ENCODE results near the gene ARID1B. TPM values are rescaled to one million over a fixed set of nuclear protein-coding genes. Genes with fewer than 3 reads are reported as not detected.

The ARID1B gene
- total and polyA plus RNA-seq, 2 donors: 36.2 to 213 TPM

GRCh38 chr6:156866220-156867015, 89.2 kb downstream of the ARID1B start:
- WGBS: 45% methylated on average over 10 of the region's 10 CpGs
- Histone ChIP-seq H3K27ac (ENCODE audit: low read depth) (no peak overlapping the region), H3K4me1 (ENCODE audit: insufficient read depth) (peaks cover 2% of the 10 kb centered on the region), H3K36me3 (ENCODE audit: insufficient read depth) (no peaks in the 10 kb centered on the region), H3K4me3 (ENCODE audit: low read depth, low read length) (no peak overlapping the region)
- no peak for DNase-seq (ENCODE audit: extremely low spot score)

DNA sequence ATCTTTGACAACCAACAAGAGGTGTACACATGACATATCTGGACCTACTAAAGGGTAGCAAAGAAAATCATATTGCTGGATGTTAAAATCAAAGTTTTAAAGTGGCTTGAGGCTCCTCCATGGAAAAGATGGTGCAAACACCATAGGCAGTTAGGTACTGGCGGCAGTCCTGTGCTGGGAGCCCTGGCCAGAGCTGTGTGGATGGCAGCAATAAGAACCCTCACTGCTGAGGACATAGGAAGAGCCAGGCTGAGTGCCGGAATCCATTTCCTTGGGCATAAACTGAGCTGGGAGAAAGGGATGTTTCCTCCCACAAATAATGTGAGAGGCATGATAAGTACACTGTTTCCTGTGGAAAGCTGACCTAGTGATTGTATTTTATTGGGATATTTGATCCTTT, 89.9 kb downstream of the ARID1B start:
- peaks cover 2% of the 10 kb centered on the region for H3K4me1 ChIP-seq (ENCODE audit: insufficient read depth)
- 80% methylated on average over 2 of the region's 2 CpGs for WGBS
- H3K4me3 ChIP-seq (ENCODE audit: low read depth, low read length): no peak overlapping the region
- no peak overlapping the region for H3K27ac ChIP-seq (ENCODE audit: low read depth)
- H3K36me3 ChIP-seq (ENCODE audit: insufficient read depth): no peaks in the 10 kb centered on the region
- DNase-seq (ENCODE audit: extremely low spot score): no peak

- H3K36me3 ChIP-seq (ENCODE audit: insufficient read depth): no peaks in the 10 kb centered on the region
- no peak for DNase-seq (ENCODE audit: extremely low spot score)
- peaks cover 2% of the 10 kb centered on the region for H3K4me1 ChIP-seq (ENCODE audit: insufficient read depth)
- no peak overlapping the region for H3K4me3 ChIP-seq (ENCODE audit: low read depth, low read length)
- WGBS: 97% methylated on average over 3 of the region's 3 CpGs
- no peak overlapping the region for H3K27ac ChIP-seq (ENCODE audit: low read depth)
Measured at GRCh38 chr6:156868385-156868784, 91.2 kb downstream of the ARID1B start.

DNA sequence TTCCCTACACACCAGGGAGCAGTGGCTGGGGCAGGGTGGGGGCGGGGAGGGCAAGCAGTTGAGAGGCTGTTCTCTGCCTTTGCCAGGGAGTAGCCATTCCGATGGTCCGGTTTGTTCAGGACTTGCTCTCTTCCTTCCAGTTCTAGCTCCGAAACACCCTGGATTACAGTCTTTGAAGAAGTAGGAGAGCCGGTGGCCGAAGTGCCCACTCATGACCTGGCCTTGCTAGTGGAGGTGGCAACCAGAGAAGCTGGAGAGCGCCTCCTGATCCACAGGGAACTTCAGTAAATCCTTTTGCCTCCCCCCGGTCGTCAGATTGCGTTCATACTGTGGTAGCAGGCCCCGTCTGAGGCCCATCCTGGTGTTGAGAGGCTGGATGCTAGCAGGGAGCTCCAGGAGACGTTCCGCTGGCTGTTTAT, 92.8 kb downstream of the ARID1B start:
- H3K36me3 ChIP-seq (ENCODE audit: insufficient read depth): no peaks in the 10 kb centered on the region
- H3K4me3 ChIP-seq (ENCODE audit: low read depth, low read length): no peak overlapping the region
- no peak for DNase-seq (ENCODE audit: extremely low spot score)
- 75% methylated on average over 13 of the region's 13 CpGs for WGBS
- H3K4me1 ChIP-seq (ENCODE audit: insufficient read depth): peaks cover 2% of the 10 kb centered on the region
- H3K27ac ChIP-seq (ENCODE audit: low read depth): no peak overlapping the region

DNA sequence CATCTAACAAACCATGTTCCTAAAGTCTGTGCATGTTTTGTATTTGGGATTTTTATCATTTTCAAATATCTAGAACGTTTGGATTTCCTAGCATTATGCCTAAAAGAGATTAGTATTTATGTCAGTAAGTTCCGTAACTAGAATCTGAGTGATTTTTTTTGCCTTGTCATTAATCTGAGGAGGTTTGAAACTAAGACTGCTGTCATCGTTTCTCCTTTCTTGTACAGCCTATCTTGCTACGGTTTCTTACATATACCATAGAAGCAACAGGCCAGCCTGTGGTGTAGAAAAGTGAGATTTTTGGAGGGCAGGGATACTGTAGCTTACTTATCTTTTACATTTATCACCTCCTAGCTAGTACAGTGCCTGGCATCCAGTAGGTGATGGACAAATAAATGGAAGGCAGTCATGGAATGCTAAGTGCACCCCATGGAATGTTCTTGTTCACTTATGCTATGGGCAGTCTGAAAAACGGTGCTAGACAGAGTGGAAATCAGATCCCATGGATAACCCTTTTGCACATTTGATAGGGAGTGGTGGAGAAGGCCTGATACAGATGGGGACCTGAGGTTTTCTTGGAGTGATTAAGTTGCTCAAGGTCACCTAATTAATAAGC, 93.9 kb downstream of the ARID1B start:
- no peak for DNase-seq (ENCODE audit: extremely low spot score)

DNA sequence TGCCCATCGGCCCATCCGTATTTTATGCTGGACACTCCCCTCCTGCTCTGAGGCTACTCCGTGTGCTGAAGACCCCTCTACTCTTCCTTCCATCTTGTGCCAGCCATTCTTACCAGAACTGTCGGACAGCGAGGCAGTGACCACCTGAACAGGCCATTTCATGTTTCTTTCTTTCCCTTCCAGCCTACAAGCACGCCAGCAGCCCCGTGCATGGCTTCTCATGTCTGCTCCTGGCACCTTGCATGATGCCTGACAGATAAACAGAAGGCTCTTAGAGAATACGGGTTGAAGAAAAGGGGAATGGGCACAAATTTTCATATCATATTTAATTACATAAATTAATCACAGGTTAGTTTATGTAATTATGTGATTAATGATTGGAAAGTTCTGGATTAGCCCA, 95.7 kb downstream of the ARID1B start:
- DNase-seq (ENCODE audit: extremely low spot score): no peak
- Histone ChIP-seq H3K4me3 (ENCODE audit: low read depth, low read length) (no peak overlapping the region), H3K36me3 (ENCODE audit: insufficient read depth) (no peaks in the 10 kb centered on the region), H3K4me1 (ENCODE audit: insufficient read depth) (no peaks in the 10 kb centered on the region), H3K27ac (ENCODE audit: low read depth) (no peak overlapping the region)
- WGBS: 95% methylated on average over 8 of the region's 8 CpGs

More for the DNA sequence above, 93.9 kb downstream of the ARID1B start:
- WGBS: 58% methylated on average over 5 of the region's 5 CpGs
- Histone ChIP-seq H3K4me1 (ENCODE audit: insufficient read depth) (peaks cover 2% of the 10 kb centered on the region), H3K4me3 (ENCODE audit: low read depth, low read length) (no peak overlapping the region), H3K36me3 (ENCODE audit: insufficient read depth) (no peaks in the 10 kb centered on the region), H3K27ac (ENCODE audit: low read depth) (no peak overlapping the region)

- Histone ChIP-seq H3K36me3 (ENCODE audit: insufficient read depth) (no peaks in the 10 kb centered on the region), H3K4me1 (ENCODE audit: insufficient read depth) (no peaks in the 10 kb centered on the region), H3K27ac (ENCODE audit: low read depth) (no peak overlapping the region), H3K4me3 (ENCODE audit: low read depth, low read length) (no peak overlapping the region)
- WGBS: 94% methylated on average over 10 of the region's 10 CpGs
- DNase-seq (ENCODE audit: extremely low spot score): no peak
Measured at GRCh38 chr6:156873654-156874380, 96.6 kb downstream of the ARID1B start.

GRCh38 chr6:156875062-156875461, 97.9 kb downstream of the ARID1B start:
- no peaks in the 10 kb centered on the region for H3K4me1 ChIP-seq (ENCODE audit: insufficient read depth)
- WGBS: 82% methylated on average over 2 of the region's 2 CpGs

DNA sequence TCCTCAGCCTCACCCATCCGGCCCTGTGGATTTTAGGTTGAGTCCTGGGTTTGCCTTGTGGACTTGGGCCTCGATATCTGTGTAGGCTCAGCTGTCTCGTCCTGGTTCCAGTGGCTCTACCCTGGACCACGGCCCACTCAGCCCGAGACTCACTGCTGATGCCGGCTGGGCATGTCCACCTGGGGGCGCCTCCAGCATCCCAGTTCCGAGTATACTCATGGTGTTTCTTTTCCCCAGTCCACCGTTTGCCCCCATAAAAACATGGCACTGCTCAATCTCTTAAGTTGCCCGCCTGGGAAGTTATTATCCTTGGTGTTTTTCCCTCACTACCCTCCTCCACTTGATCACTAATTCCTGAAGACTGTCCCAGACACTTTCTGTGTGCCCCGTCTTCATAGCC, 99.1 kb downstream of the ARID1B start:
- DNase-seq (ENCODE audit: extremely low spot score): no peak
- no peak overlapping the region for H3K27ac ChIP-seq (ENCODE audit: low read depth)
- H3K4me3 ChIP-seq (ENCODE audit: low read depth, low read length): no peak overlapping the region
- 87% methylated on average over 11 of the region's 11 CpGs for WGBS
- H3K4me1 ChIP-seq (ENCODE audit: insufficient read depth): no peaks in the 10 kb centered on the region
- H3K36me3 ChIP-seq (ENCODE audit: insufficient read depth): no peaks in the 10 kb centered on the region

More at GRCh38 chr6:156875062-156875461, 97.9 kb downstream of the ARID1B start:
- DNase-seq (ENCODE audit: extremely low spot score): no peak
- no peak overlapping the region for H3K4me3 ChIP-seq (ENCODE audit: low read depth, low read length)
- H3K36me3 ChIP-seq (ENCODE audit: insufficient read depth): no peaks in the 10 kb centered on the region
- no peak overlapping the region for H3K27ac ChIP-seq (ENCODE audit: low read depth)

DNA sequence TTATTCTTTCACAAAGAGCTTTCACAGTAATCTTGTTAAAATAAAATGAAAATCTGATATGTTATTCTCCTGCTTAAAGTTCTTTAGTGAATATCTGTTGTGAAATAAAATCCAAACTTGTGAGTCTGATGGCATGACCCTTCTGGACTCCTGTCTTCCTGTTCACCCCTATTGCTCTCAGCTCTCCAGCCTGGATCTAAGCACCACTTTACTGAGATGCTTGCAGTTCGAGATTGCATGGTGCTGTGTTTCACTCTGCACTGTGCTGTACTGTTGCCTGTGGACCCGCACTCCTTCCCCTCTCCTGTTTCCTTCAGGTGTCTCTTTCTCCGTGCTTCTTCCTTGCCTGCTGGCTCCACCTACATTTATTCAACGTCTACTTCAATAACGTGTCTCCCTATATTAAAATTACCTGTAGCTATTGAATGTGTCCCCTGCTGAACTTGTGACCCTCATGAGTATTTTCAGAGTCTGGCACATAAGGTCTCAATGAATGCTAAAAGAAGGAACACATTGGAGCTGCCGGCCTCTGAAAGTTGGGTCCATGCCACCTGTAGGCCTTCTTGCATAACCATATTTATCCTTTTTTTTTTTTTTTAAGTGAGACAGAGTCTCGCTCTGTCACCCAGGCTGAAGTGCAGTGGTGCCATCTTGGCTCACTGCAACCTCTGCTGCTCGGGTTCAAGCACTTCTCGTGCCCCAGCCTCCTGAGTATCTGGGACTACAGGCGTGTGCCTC, 100.1 kb downstream of the ARID1B start:
- DNase-seq (ENCODE audit: extremely low spot score): no peak
- 81% methylated on average over 10 of the region's 10 CpGs for WGBS
- Histone ChIP-seq H3K36me3 (ENCODE audit: insufficient read depth) (no peaks in the 10 kb centered on the region), H3K4me3 (ENCODE audit: low read depth, low read length) (no peak overlapping the region), H3K27ac (ENCODE audit: low read depth) (no peak overlapping the region), H3K4me1 (ENCODE audit: insufficient read depth) (no peaks in the 10 kb centered on the region)

GRCh38 chr6:156878681-156879080, 101.5 kb downstream of the ARID1B start:
- Histone ChIP-seq H3K36me3 (ENCODE audit: insufficient read depth) (no peaks in the 10 kb centered on the region), H3K4me1 (ENCODE audit: insufficient read depth) (peaks cover 1% of the 10 kb centered on the region), H3K4me3 (ENCODE audit: low read depth, low read length) (no peak overlapping the region), H3K27ac (ENCODE audit: low read depth) (no peak overlapping the region)
- WGBS: 95% methylated on average over 4 of the region's 4 CpGs
- DNase-seq (ENCODE audit: extremely low spot score): no peak

GRCh38 chr6:156879186-156879585, 102.0 kb downstream of the ARID1B start:
- DNase-seq (ENCODE audit: extremely low spot score): no peak
- Histone ChIP-seq H3K4me3 (ENCODE audit: low read depth, low read length) (no peak overlapping the region), H3K27ac (ENCODE audit: low read depth) (no peak overlapping the region), H3K4me1 (ENCODE audit: insufficient read depth) (peaks cover 1% of the 10 kb centered on the region), H3K36me3 (ENCODE audit: insufficient read depth) (no peaks in the 10 kb centered on the region)
- WGBS: 84% methylated on average over 4 of the region's 4 CpGs

- H3K36me3 ChIP-seq (ENCODE audit: insufficient read depth): no peaks in the 10 kb centered on the region
- WGBS: 54% methylated on average over 3 of the region's 3 CpGs
- H3K4me1 ChIP-seq (ENCODE audit: insufficient read depth): peaks cover 1% of the 10 kb centered on the region
- DNase-seq (ENCODE audit: extremely low spot score): no peak
- H3K4me3 ChIP-seq (ENCODE audit: low read depth, low read length): no peak overlapping the region
- no peak overlapping the region for H3K27ac ChIP-seq (ENCODE audit: low read depth)
Measured at GRCh38 chr6:156879591-156879990, 102.4 kb downstream of the ARID1B start.

Measured in urinary bladder (tissue), 4 donors.